GM18520 (cell line): ENCODE data around the gene HK3.
"Not testable (repeated sequence)": the region's sequence is repeated elsewhere in the genome, so short reads cannot be mapped to it uniquely, and the experiment has no call there.

Source experiments
- ATAC-seq: cut with Tn5 transposase; IDR thresholded peaks from one replicate; pipeline ENCODE4 v1.9.1; 2021; ENCODE audit not compliant: unreplicated experiment

Gene HK3

GRCh38 chr5:176883700-176884570, 15.2 kb downstream of the HK3 start:
- ATAC-seq, result no peak

DNA sequence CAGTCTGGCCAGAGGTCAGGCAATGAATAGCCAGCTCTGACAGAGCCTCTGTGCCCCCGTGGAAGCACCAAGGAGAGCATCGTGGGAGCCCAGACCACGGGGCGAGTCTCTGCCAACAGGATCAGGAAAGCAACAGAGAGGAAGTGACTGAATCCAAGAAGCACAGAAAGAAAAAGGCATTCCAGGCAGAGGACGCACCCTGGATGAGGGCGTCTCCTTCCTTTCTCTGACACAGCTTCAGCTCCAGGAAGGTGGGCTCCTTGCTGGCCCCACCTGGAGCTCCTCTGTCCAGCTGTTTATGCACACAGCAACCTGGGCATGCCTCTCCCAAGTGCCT, 16.6 kb downstream of the HK3 start:
- no peak for ATAC-seq

DNA sequence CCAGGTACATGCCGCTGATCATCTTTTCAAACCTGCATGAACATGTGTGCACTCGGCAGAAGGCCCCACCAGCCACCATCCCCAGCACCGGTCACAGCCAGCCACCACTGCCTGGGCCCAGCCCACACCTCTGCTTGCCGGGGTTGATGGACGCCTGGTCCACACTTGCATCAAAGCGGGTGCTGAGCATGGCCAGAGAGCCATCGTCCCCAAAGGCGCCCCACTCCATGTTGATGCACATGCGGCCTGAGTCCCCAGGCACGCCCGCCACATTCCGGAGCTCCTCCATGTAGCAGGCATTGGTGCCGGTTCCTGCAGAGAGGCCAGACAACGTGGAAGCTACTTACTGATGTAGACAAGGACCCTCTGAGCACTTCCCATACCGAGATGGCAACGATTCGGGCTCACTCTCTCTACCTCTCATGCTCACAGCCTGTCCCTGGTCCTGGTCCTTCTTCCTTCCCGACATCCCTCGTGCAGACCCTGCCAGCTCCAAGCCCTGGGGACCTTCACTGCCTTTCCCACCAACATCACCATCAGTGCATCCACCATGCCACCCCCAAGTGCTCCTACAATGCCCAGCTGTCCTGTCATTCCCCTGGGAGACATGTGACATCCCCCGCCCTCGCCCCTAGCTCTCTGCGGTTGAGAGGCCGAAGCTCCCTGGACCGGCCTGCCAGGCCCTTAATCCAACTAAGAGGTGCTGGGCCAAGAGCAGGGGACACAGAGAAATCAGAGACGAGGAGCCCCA, 17.2 kb downstream of the HK3 start:
- no peak for ATAC-seq

- ATAC-seq, result no peak
Observed at GRCh38 chr5:176881021-176881749, 18.0 kb downstream of the HK3 start.

GRCh38 chr5:176880366-176881020, 18.7 kb downstream of the HK3 start:
- no peak for ATAC-seq

GRCh38 chr5:176879663-176880361, 19.3 kb downstream of the HK3 start:
- ATAC-seq, result no peak

DNA sequence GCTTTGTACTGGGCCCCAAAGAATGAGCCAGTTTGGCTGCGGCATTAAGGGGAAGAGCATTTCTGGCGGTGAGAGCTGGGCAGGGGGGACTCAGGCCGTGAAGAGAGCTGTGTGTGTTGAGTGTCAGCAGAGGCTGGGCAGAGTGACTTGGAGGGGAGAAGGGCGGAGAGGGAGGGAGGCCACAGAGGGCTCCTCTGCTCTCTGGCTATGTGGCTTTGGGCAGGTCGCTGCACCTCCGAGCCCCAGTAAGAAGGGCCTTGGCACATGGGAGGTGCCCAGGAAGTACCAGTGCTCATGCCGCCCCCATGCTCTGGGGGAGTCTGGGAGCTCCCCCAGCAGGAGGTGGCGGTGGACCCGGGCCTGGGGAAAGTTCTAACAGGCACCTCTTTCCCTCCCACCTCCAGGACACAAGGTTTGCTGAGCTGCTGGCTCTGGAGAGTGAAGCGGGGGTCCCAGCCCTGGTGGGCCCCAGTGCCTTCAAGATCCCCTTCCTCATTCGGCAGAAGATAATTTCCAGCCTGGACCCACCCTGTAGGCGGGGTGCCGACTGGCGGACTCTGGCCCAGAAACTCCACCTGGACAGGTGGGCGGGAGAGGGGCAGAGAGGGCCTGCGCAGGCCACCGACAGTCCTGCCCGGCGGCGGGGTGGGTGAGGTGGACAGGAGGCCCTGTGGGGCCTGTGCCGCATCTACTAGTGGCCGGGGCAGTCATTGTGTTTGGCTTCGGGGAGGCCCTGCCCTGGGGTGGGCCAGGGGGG, 20.1 kb downstream of the HK3 start:
- no peak for ATAC-seq

DNA sequence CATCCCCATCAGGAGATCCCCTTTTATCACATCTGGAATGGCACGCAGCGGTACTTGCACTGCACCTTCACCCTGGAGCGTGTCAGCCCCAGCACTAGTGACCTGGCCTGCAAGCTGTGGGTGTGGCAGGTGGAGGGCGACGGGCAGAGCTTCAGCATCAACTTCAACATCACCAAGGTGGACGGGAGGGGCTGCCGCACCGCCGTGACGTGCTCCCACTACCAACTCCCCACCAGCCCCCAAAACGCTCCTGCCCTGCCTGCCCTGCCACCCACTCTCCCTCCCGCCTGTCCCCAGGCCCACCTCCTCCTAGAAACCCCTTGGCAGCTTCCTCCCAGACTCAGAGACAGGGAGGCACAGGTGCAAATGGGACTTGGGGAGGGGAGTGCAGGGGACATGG, 20.7 kb downstream of the HK3 start:
- ATAC-seq, result no peak

DNA sequence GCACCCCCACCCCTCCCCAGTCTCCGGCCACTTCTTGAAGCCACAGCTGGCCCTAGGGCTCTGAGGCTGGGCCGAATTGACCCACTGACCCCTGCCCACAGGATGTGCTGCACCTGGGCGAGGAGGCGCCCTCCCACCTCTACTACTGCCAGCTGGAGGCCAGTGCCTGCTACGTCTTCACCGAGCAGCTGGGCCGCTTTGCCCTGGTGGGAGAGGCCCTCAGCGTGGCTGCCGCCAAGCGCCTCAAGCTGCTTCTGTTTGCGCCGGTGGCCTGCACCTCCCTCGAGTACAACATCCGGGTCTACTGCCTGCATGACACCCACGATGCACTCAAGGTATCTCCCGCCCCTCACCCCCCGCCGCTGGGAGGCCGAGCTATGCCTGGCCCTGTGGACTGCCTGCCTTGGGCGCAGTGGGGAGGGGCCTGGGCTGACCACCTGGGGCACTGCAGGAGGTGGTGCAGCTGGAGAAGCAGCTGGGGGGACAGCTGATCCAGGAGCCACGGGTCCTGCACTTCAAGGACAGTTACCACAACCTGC, 21.3 kb downstream of the HK3 start:
- ATAC-seq, result no peak

DNA sequence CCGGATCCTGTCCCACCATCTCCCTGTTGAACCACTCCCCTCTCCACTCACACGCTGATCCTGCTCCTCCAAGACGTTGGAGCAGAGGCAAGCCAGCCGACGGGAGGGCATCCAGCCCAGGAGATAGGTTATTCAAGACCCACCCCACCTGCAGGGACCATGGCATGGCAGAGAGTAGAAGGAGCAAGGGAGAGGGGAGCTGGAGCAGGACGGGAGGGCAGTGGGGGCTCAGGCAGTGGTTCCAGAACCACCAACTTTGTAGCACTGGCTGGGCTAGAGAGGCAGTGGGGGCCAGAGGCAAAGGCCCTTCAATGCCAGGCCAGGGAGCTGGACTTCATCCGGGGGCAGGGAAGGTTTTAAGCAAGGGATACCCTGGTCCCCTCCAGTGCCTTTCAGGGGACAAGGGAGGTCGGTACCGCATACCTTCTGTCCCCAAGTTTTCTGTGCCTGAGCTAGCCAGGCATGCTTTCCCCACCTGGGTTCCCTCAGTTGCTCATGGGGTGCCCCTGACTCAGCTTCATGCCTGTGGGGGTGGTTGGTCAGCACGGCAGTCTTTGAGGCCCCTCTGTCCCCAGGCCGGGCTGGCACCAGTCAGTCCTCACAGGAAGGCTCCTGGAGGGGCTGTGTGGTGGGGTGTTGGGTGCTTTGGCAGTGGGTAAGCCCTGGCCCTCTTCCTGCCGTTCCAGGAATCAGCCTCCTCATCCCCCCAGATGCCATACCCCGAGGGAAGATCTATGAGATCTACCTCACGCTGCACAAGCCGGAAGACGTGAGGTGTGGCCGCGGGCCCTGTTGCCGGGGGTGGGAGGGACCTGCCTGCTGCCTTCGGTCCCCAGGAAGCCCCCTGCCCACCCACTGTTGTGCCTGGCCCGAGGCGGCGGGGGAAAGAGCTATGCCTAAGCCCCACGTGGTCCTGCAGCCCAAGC, 22.4 kb downstream of the HK3 start:
- no peak for ATAC-seq

- no peak for ATAC-seq
Observed at GRCh38 chr5:176875783-176876505, 23.2 kb downstream of the HK3 start.

- ATAC-seq, result no peak
Observed at GRCh38 chr5:176875014-176875550, 24.1 kb downstream of the HK3 start.

GRCh38 chr5:176874198-176874780, 24.9 kb downstream of the HK3 start:
- no peak for ATAC-seq

- no peak for ATAC-seq
Observed at GRCh38 chr5:176873541-176874172, 25.5 kb downstream of the HK3 start.

DNA sequence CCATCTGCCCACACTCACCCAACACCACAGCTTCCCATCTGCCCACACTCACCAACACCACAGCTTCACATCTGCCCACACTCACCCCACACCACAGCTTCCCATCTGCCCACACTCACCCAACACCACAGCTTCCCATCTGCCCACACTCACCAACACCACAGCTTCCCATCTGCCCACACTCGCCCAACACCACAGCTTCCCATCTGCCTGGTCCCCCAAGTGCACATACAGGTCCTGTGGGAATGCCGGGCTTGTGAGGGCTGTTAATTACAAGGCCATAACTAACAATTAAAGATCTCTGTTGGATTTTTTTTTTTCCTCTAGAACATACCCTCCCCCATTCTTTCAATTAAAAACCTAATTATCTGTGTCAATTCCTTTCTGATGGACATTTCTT, 26.1 kb downstream of the HK3 start:
- not testable (repeated sequence) for ATAC-seq

GRCh38 chr5:176872586-176872985, 26.6 kb downstream of the HK3 start:
- ATAC-seq, result not testable (repeated sequence)

- not testable (repeated sequence) for ATAC-seq
Observed at GRCh38 chr5:176870644-176871043, 28.5 kb downstream of the HK3 start.
